ENCODE data around the gene RSPO3. TPM values are rescaled to one million over a fixed set of nuclear protein-coding genes. Genes with fewer than 3 reads are reported as not detected.

RSPO3 gene
- total RNA-seq, 1 donor from 2014 or later: not detected

- Mint-ChIP-seq H3K4me1 (ENCODE audit: low read depth, unreplicated experiment) (no peaks in the 10 kb centered on the region), H3K36me3 (ENCODE audit: unreplicated experiment) (no peaks in the 10 kb centered on the region), H3K27me3 (ENCODE audit: unreplicated experiment) (no peaks in the 10 kb centered on the region), H3K4me3 (ENCODE audit: unreplicated experiment) (no peak overlapping the region), H3K9me3 (ENCODE audit: unreplicated experiment) (no peaks in the 10 kb centered on the region), H3K27ac (ENCODE audit: unreplicated experiment) (no peak overlapping the region)
- DNase-seq: no peak
- TF ChIP-seq CTCF (IDR thresholded peaks at IDR 0.05; ENCODE audit: partially characterized antibody, unreplicated experiment): no peak
These were observed 40.6 kb upstream of the RSPO3 start for GRCh38 chr6:127077886-127078285.

- Mint-ChIP-seq H3K9me3 (ENCODE audit: unreplicated experiment) (no peaks in the 10 kb centered on the region), H3K4me1 (ENCODE audit: low read depth, unreplicated experiment) (no peaks in the 10 kb centered on the region), H3K36me3 (ENCODE audit: unreplicated experiment) (no peaks in the 10 kb centered on the region), H3K4me3 (ENCODE audit: unreplicated experiment) (no peak overlapping the region), H3K27ac (ENCODE audit: unreplicated experiment) (no peak overlapping the region), H3K27me3 (ENCODE audit: unreplicated experiment) (no peaks in the 10 kb centered on the region)
- no peak for DNase-seq
- TF ChIP-seq CTCF (IDR thresholded peaks at IDR 0.05; ENCODE audit: partially characterized antibody, unreplicated experiment): no peak
These were observed 39.8 kb upstream of the RSPO3 start for GRCh38 chr6:127078669-127079068.

GRCh38 chr6:127079681-127080080, 38.8 kb upstream of the RSPO3 start:
- Mint-ChIP-seq H3K27me3 (ENCODE audit: unreplicated experiment) (no peaks in the 10 kb centered on the region), H3K4me1 (ENCODE audit: low read depth, unreplicated experiment) (no peaks in the 10 kb centered on the region), H3K9me3 (ENCODE audit: unreplicated experiment) (no peaks in the 10 kb centered on the region), H3K36me3 (ENCODE audit: unreplicated experiment) (no peaks in the 10 kb centered on the region), H3K4me3 (ENCODE audit: unreplicated experiment) (no peak overlapping the region), H3K27ac (ENCODE audit: unreplicated experiment) (no peak overlapping the region)
- no peak for DNase-seq
- no peak for TF ChIP-seq CTCF (IDR thresholded peaks at IDR 0.05; ENCODE audit: partially characterized antibody, unreplicated experiment)

GRCh38 chr6:127080081-127080480, 38.4 kb upstream of the RSPO3 start:
- no peaks in the 10 kb centered on the region for H3K9me3 Mint-ChIP-seq (ENCODE audit: unreplicated experiment)
- H3K27ac Mint-ChIP-seq (ENCODE audit: unreplicated experiment): no peak overlapping the region
- H3K36me3 Mint-ChIP-seq (ENCODE audit: unreplicated experiment): no peaks in the 10 kb centered on the region
- DNase-seq: no peak
- H3K4me1 Mint-ChIP-seq (ENCODE audit: low read depth, unreplicated experiment): no peaks in the 10 kb centered on the region
- H3K27me3 Mint-ChIP-seq (ENCODE audit: unreplicated experiment): no peaks in the 10 kb centered on the region
- no peak overlapping the region for H3K4me3 Mint-ChIP-seq (ENCODE audit: unreplicated experiment)
- TF ChIP-seq CTCF (IDR thresholded peaks at IDR 0.05; ENCODE audit: partially characterized antibody, unreplicated experiment): no peak

- Mint-ChIP-seq H3K4me1 (ENCODE audit: low read depth, unreplicated experiment) (no peaks in the 10 kb centered on the region), H3K27me3 (ENCODE audit: unreplicated experiment) (no peaks in the 10 kb centered on the region), H3K27ac (ENCODE audit: unreplicated experiment) (no peak overlapping the region), H3K36me3 (ENCODE audit: unreplicated experiment) (no peaks in the 10 kb centered on the region), H3K4me3 (ENCODE audit: unreplicated experiment) (no peak overlapping the region), H3K9me3 (ENCODE audit: unreplicated experiment) (no peaks in the 10 kb centered on the region)
- TF ChIP-seq CTCF (IDR thresholded peaks at IDR 0.05; ENCODE audit: partially characterized antibody, unreplicated experiment): no peak
- no peak for DNase-seq
These were observed 35.1 kb upstream of the RSPO3 start for GRCh38 chr6:127083231-127083962.

Measured in glutamatergic neuron (in vitro differentiated cells).